GM12878 (cell line): ENCODE measurements around the gene SCNM1. TPM values are rescaled to one million over a fixed set of nuclear protein-coding genes. Genes with fewer than 3 reads are reported as not detected.

Experiments
- EGR1 ChIP-seq, 2 experiments: IDR thresholded peaks; 1 replicate in 1 of 2; 2 replicates in 1 of 2; pipeline ENCODE4 v1.6.1; 2011 to 2012; ENCODE audit warnings: low read depth in 2 of 2, low read length in 2 of 2, borderline replicate concordance in 1 of 2, mild to moderate bottlenecking in 1 of 2, moderate library complexity in 1 of 2
- FOXK2 ChIP-seq: fragments of 450-650 bp; IDR thresholded peaks from 2 replicates; pipeline ENCODE4 v1.6.1; 2017; ENCODE audit warnings: mild to moderate bottlenecking, moderate library complexity
- FOXM1 ChIP-seq: IDR thresholded peaks from 2 replicates; pipeline ENCODE4 v1.6.1; 2012; ENCODE audit warnings: low read depth, mild to moderate bottlenecking, inconsistent platforms, low read length, moderate library complexity
- KAT2A ChIP-seq: conservative IDR thresholded peaks from 2 replicates; pipeline ENCODE4 v1.6.1; 2011; ENCODE audit warnings: low read depth, low read length; ENCODE audit not compliant: control insufficient read depth
- MEF2B ChIP-seq: fragments of 450-650 bp; IDR thresholded peaks from 2 replicates; pipeline ENCODE4 v1.6.1; 2018; ENCODE audit warnings: mild to moderate bottlenecking, moderate library complexity; ENCODE audit not compliant: partially characterized antibody, poor library complexity, severe bottlenecking
- MXI1 ChIP-seq: fragments of 150-350 bp; IDR thresholded peaks from 2 replicates; pipeline ENCODE4 v1.6.1; 2011; ENCODE audit warnings: low read depth, mild to moderate bottlenecking, inconsistent platforms, low read length, improper control_type of control experiment
- NR2C2 ChIP-seq: IDR thresholded peaks from 2 replicates; pipeline ENCODE4 v1.6.1; 2011; ENCODE audit warnings: borderline replicate concordance, low read depth; ENCODE audit not compliant: control insufficient read depth, insufficient read length
- RAD51 ChIP-seq: fragments of 450-650 bp; IDR thresholded peaks from 2 replicates; pipeline ENCODE4 v1.6.1; 2016; ENCODE audit warnings: moderate library complexity, mild to moderate bottlenecking, inconsistent platforms
- RB1 ChIP-seq: fragments of 450-650 bp; formaldehyde crosslinking; IDR thresholded peaks from 2 replicates; pipeline ENCODE4 v1.6.1; 2017; ENCODE audit warnings: mild to moderate bottlenecking, borderline replicate concordance
- RFX5 ChIP-seq: IDR thresholded peaks from 2 replicates; pipeline ENCODE4 v1.6.1; 2011; ENCODE audit warnings: low read depth, low read length, improper control_type of control experiment
- SIN3A ChIP-seq: IDR thresholded peaks from 2 replicates; pipeline ENCODE4 v1.6.1; 2012; ENCODE audit warnings: low read depth, low read length, improper control_type of control experiment
- STAT3 ChIP-seq: IDR thresholded peaks from 2 replicates; pipeline ENCODE4 v1.6.1; 2011; ENCODE audit warnings: low read depth, low read length, improper control_type of control experiment
- TARDBP ChIP-seq: IDR thresholded peaks from 2 replicates; pipeline ENCODE4 v1.6.1; 2016; ENCODE audit warnings: borderline replicate concordance
- TCF7 ChIP-seq: IDR thresholded peaks from 2 replicates; pipeline ENCODE4 v1.6.1; 2014; ENCODE audit warnings: antibody characterized with exemption, borderline replicate concordance
- ZNF622 ChIP-seq: fragments of 450-650 bp; IDR thresholded peaks from 2 replicates; pipeline ENCODE4 v1.6.1; 2017; ENCODE audit warnings: mild to moderate bottlenecking, inconsistent platforms
- polyA plus RNA-seq, 11 experiments: library from polyadenylated mRNA; depleted of rRNA in 4 of 11; unstranded in 6 of 11; stranded (reverse) in 5 of 11; fragments of >200 nt; fragmentation: Nextera tagmentation in 4 of 11; fragmentation: Illumina TruSeq in 1 of 11; extraction: Ambion mirVana in 4 of 11; extraction: Trizol in 1 of 11; gene quantifications; 1 replicate in 1 of 11; 2 replicates in 10 of 11; pipeline versions ENCODE4 v1.2.1 to v1.2.3, GENCODE V29; 2011 to 2016; ENCODE audit warnings: inconsistent platforms in 2 of 11, missing spikeins in 2 of 11, low read depth in 1 of 11
- total RNA-seq, 4 experiments: library from RNA; depleted of rRNA in 3 of 4; stranded (reverse); fragments of >200 nt in 3 of 4; fragmentation: Illumina TruSeq in 1 of 4; extraction: Trizol in 1 of 4; gene quantifications; 2 replicates each; pipeline versions ENCODE4 v1.2.1 to v1.2.3, GENCODE V29; 2013 to 2021
- TF ChIP-seq, protein P1 (sequence below): IDR thresholded peaks from 2 replicates; pipeline ENCODE4 v1.6.1; 2012; ENCODE audit warnings: low read depth, low read length, improper control_type of control experiment
- TF ChIP-seq, protein P2 (sequence below): fragments of 450-650 bp; IDR thresholded peaks from 2 replicates; pipeline ENCODE4 v1.6.1; 2018; ENCODE audit warnings: borderline replicate concordance, mild to moderate bottlenecking; ENCODE audit not compliant: partially characterized antibody
- TF ChIP-seq, protein P3 (sequence below), 3 experiments: IDR thresholded peaks in 2 of 3; conservative IDR thresholded peaks in 1 of 3; 2 replicates each; pipeline ENCODE4 v1.5.1; 2011; ENCODE audit warnings: low read depth in 3 of 3, low read length in 3 of 3, mild to moderate bottlenecking in 3 of 3, control low read depth in 2 of 3, moderate library complexity in 2 of 3, inconsistent platforms in 1 of 3, mixed read lengths in 1 of 3; ENCODE audit not compliant: control insufficient read depth in 2 of 3, insufficient read depth in 1 of 3; ENCODE audit errors: extremely low read depth in 1 of 3
- TF ChIP-seq, protein P4 (sequence below): fragments of 450-650 bp; IDR thresholded peaks from 2 replicates; pipeline ENCODE4 v1.6.1; 2017; ENCODE audit warnings: antibody characterized with exemption, mild to moderate bottlenecking, moderate library complexity

Gene SCNM1
- total and polyA plus RNA-seq, 10 of the 15 experiments (the other 5 are each of a cell fraction or from before 2014, with no cell fraction given): 25.8 to 207 (median 76.9) TPM

DNA sequence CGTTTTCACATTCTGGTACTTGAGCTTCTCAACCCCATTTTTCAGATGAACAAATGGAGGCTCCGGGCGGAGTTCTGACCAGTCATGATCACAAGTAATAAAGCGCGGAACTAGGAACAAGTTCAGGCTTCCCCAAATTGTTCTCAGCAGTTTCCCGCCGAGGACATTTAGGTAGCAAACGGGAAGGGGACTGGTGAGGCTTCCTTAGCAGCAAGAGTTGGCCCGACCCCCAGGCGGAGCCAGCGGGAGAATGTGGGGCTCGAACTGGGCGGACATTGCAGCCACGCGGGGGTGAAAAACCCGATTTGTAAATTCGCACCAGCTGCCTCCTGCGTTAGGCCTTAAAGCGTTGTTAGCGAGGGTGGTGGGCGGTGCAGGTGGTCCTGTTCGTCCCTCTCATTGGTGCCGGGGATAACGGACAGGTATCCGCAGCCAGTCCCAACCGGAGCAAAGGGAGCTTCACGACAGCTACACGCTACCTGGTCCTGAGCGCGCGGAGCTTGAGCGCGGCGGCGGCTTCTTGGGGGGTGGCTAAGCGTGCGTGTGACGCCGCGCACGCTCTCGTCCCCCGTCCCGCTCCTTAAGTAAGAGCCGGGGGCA is 34.9 kb upstream of the SCNM1 start (continued):
- TF ChIP-seq MEF2B: no peak
- TF ChIP-seq STAT3: no peak
- no peak for TF ChIP-seq RFX5
- TF ChIP-seq RAD51: no peak
- TF ChIP-seq, protein P1, sequence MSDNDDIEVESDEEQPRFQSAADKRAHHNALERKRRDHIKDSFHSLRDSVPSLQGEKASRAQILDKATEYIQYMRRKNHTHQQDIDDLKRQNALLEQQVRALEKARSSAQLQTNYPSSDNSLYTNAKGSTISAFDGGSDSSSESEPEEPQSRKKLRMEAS: no peak
- no peak for TF ChIP-seq MXI1
- TF ChIP-seq FOXM1: no peak
- TF ChIP-seq RB1: no peak
- no peak for TF ChIP-seq TCF7
- TF ChIP-seq NR2C2: no peak
- TF ChIP-seq FOXK2: no peak
- no peak for TF ChIP-seq SIN3A
- no peak for TF ChIP-seq TARDBP
- no peak for TF ChIP-seq ZNF622
- peak in 1 of 2 experiments; percentile 51; a peak in 1 of 3 replicates for TF ChIP-seq EGR1 (IDR thresholded peaks at IDR 0.05; ENCODE audit: borderline replicate concordance in 1 of 2, low read depth in 2 of 2, low read length in 2 of 2)
- TF ChIP-seq, protein P2, sequence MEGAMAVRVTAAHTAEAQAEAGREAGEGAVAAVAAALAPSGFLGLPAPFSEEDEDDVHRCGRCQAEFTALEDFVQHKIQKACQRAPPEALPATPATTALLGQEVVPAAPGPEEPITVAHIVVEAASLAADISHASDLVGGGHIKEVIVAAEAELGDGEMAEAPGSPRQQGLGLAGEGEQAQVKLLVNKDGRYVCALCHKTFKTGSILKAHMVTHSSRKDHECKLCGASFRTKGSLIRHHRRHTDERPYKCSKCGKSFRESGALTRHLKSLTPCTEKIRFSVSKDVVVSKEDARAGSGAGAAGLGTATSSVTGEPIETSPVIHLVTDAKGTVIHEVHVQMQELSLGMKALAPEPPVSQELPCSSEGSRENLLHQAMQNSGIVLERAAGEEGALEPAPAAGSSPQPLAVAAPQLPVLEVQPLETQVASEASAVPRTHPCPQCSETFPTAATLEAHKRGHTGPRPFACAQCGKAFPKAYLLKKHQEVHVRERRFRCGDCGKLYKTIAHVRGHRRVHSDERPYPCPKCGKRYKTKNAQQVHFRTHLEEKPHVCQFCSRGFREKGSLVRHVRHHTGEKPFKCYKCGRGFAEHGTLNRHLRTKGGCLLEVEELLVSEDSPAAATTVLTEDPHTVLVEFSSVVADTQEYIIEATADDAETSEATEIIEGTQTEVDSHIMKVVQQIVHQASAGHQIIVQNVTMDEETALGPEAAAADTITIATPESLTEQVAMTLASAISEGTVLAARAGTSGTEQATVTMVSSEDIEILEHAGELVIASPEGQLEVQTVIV: no peak
- TF ChIP-seq, protein P3, sequence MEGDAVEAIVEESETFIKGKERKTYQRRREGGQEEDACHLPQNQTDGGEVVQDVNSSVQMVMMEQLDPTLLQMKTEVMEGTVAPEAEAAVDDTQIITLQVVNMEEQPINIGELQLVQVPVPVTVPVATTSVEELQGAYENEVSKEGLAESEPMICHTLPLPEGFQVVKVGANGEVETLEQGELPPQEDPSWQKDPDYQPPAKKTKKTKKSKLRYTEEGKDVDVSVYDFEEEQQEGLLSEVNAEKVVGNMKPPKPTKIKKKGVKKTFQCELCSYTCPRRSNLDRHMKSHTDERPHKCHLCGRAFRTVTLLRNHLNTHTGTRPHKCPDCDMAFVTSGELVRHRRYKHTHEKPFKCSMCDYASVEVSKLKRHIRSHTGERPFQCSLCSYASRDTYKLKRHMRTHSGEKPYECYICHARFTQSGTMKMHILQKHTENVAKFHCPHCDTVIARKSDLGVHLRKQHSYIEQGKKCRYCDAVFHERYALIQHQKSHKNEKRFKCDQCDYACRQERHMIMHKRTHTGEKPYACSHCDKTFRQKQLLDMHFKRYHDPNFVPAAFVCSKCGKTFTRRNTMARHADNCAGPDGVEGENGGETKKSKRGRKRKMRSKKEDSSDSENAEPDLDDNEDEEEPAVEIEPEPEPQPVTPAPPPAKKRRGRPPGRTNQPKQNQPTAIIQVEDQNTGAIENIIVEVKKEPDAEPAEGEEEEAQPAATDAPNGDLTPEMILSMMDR (IDR thresholded peaks at IDR 0.05 in 2 of 3, conservative IDR thresholded peaks at IDR 0.05 in 1 of 3; ENCODE audit: control insufficient read depth in 2 of 3, extremely low read depth in 1 of 3, insufficient read depth in 1 of 3, low read depth in 3 of 3, low read length in 3 of 3): no peak
- TF ChIP-seq, protein P4, sequence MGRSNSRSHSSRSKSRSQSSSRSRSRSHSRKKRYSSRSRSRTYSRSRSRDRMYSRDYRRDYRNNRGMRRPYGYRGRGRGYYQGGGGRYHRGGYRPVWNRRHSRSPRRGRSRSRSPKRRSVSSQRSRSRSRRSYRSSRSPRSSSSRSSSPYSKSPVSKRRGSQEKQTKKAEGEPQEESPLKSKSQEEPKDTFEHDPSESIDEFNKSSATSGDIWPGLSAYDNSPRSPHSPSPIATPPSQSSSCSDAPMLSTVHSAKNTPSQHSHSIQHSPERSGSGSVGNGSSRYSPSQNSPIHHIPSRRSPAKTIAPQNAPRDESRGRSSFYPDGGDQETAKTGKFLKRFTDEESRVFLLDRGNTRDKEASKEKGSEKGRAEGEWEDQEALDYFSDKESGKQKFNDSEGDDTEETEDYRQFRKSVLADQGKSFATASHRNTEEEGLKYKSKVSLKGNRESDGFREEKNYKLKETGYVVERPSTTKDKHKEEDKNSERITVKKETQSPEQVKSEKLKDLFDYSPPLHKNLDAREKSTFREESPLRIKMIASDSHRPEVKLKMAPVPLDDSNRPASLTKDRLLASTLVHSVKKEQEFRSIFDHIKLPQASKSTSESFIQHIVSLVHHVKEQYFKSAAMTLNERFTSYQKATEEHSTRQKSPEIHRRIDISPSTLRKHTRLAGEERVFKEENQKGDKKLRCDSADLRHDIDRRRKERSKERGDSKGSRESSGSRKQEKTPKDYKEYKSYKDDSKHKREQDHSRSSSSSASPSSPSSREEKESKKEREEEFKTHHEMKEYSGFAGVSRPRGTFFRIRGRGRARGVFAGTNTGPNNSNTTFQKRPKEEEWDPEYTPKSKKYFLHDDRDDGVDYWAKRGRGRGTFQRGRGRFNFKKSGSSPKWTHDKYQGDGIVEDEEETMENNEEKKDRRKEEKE: no peak
- TF ChIP-seq KAT2A: no peak
